ENCODE data around the gene CCDC141. TPM values are rescaled to one million over a fixed set of nuclear protein-coding genes. Genes with fewer than 3 reads are reported as not detected.

Gene CCDC141
- total and polyA plus RNA-seq, 2 donors (not counting 3 experiments of a cell fraction or from before 2014, with no cell fraction given) = not detected

DNA sequence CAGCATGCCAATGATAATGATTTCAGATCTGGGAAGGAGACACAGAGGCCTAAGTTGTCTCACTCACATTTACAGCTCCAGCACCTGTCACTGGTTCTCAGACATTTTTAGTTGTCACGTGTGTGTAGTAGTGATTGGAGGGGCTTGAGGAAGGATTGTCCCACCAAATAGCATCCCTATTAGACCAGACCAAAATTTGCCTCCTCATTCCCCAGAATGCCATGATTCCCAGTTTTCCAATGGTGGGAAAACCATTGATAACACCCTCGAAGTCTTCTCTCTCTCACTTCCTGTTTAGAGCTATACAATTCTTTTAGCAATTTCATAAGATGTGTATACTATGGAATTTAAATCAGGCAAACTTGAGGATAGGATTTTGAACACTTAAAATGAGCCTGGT is 52.5 kb downstream of the CCDC141 start:
- H3K9ac ChIP-seq (replicated peaks; ENCODE audit: extremely low read depth, insufficient read depth, low read length) = no peak overlapping the region
- CTCF ChIA-PET = interaction anchor here (1.3 kb wide), 1 partner anchor 18 kb away, joined by 4 read pairs; no protein-coding TSS in a partner anchor
- no peak for DNase-seq (ENCODE audit: low read depth, low spot score)
- no TSS peak for BruUV-seq (replicated peaks)
- no peak overlapping the region for H3K4me3 ChIP-seq (replicated peaks in 1 of 3; ENCODE audit: insufficient read depth in 1 of 3, low read depth in 1 of 3, low read length in 3 of 3)
- no peak overlapping the region for H3K4me2 ChIP-seq (ENCODE audit: insufficient read depth, low read length)
- no peaks in the 10 kb centered on the region for H4K20me1 ChIP-seq (replicated peaks; ENCODE audit: control insufficient read depth, extremely low read depth, insufficient read depth, low read length)
- TF ChIP-seq MYC (IDR thresholded peaks at IDR 0.05; ENCODE audit: low read depth, low read length) (no peak), POLR2A (IDR thresholded peaks at IDR 0.05; ENCODE audit: low read depth, low read length) (no peak), GATA2 (IDR thresholded peaks at IDR 0.05; ENCODE audit: insufficient read depth, insufficient read length, low read depth, low read length) (no peak), EZH2 (IDR thresholded peaks at IDR 0.05; ENCODE audit: borderline replicate concordance, low read depth, low read length, severe bottlenecking) (no peak), FOS (IDR thresholded peaks at IDR 0.05; ENCODE audit: borderline replicate concordance, insufficient read depth, low read length) (no peak), JUN (IDR thresholded peaks at IDR 0.05; ENCODE audit: borderline replicate concordance, insufficient read depth, insufficient read length, low read depth) (no peak), POLR2AphosphoS5 (IDR thresholded peaks at IDR 0.05; ENCODE audit: insufficient read depth, low read depth, low read length) (no peak)
- TF ChIP-seq, protein P1, sequence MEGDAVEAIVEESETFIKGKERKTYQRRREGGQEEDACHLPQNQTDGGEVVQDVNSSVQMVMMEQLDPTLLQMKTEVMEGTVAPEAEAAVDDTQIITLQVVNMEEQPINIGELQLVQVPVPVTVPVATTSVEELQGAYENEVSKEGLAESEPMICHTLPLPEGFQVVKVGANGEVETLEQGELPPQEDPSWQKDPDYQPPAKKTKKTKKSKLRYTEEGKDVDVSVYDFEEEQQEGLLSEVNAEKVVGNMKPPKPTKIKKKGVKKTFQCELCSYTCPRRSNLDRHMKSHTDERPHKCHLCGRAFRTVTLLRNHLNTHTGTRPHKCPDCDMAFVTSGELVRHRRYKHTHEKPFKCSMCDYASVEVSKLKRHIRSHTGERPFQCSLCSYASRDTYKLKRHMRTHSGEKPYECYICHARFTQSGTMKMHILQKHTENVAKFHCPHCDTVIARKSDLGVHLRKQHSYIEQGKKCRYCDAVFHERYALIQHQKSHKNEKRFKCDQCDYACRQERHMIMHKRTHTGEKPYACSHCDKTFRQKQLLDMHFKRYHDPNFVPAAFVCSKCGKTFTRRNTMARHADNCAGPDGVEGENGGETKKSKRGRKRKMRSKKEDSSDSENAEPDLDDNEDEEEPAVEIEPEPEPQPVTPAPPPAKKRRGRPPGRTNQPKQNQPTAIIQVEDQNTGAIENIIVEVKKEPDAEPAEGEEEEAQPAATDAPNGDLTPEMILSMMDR (IDR thresholded peaks at IDR 0.05; ENCODE audit: extremely low read depth in 1 of 2, insufficient read depth in 1 of 2, low read depth in 1 of 2, low read length in 2 of 2) = no peak
- TF ChIP-seq, protein P2, sequence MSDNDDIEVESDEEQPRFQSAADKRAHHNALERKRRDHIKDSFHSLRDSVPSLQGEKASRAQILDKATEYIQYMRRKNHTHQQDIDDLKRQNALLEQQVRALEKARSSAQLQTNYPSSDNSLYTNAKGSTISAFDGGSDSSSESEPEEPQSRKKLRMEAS (IDR thresholded peaks at IDR 0.05; ENCODE audit: insufficient read depth, insufficient read length) = no peak
- no peaks in the 10 kb centered on the region for H3K9me1 ChIP-seq (replicated peaks; ENCODE audit: control insufficient read depth, extremely low read depth, insufficient read depth, low read length)
- no peaks in the 10 kb centered on the region for H3K27me3 ChIP-seq (ENCODE audit: control insufficient read depth in 2 of 2, insufficient read depth in 2 of 2, low read length in 2 of 2)
- H3K27ac ChIP-seq (ENCODE audit: insufficient read depth, low read depth, low read length) = no peak overlapping the region
- H3K4me1 ChIP-seq (ENCODE audit: control insufficient read depth, extremely low read depth, insufficient read depth, low read length) = no peaks in the 10 kb centered on the region
- H2AFZ ChIP-seq (ENCODE audit: low read depth, low read length) = no peak overlapping the region
- H3K9me3 ChIP-seq (replicated peaks; ENCODE audit: control insufficient read depth, insufficient read depth, low read length) = no peaks in the 10 kb centered on the region
- H3K79me2 ChIP-seq (ENCODE audit: control insufficient read depth, insufficient read depth, low read length) = no peaks in the 10 kb centered on the region
- POLR2A ChIA-PET = no interaction called here
- intact Hi-C loops (cut with micrococcal nuclease) = no loop called here
- dilution Hi-C loops (cut with MboI; ENCODE audit: extremely low pct_ligation_motif_present, low sequenced_read_pairs) = no loop called here
- FAIRE-seq = no peak
- H3K36me3 ChIP-seq (ENCODE audit: control insufficient read depth in 2 of 2, extremely low read depth in 1 of 2, insufficient read depth in 2 of 2, low read length in 2 of 2) = no peaks in the 10 kb centered on the region

All from endothelial cell of umbilical vein (primary cell).